ENCODE measurements around the gene ETV3. TPM values are rescaled to one million over a fixed set of nuclear protein-coding genes. Genes with fewer than 3 reads are reported as not detected.

The ETV3 gene
- total RNA-seq, 2 donors from 2014 or later = 26.9 to 40.6 TPM

DNA sequence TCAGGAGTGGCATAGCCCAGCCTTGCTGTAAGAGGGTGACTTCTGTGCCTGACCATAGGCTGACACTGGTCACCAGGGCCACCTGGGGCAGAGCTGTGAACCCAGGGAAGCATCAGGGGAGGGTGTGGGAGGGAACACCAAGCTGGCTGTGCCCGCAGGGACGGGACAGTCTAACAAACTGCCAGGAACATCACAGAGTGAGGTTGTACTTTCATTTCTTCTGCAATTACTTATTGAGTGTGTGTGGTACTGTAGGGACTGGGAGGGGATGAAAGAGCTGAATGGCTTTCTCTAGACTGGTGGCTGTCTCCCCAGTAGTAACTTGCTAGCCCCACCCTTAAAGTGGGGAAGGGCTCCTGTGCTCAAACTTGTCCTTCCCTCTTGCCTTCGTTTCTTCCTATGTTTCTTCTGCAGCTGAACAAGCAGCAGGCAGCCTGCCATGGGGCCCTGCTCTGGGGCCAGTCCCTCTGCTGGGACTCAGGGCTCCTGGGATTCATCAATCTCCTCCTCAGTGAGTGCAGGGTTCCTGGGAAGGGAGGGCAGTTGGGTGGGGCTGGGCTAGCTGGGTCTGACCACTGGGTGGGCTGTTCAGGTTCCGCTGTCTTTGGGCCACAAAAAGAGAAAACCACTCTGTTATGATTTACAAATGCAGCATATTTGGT lies 39.7 kb upstream of the ETV3 start:
- no peaks in the 10 kb centered on the region for H3K9me3 Mint-ChIP-seq
- H3K27me3 Mint-ChIP-seq (ENCODE audit: insufficient read depth) = peaks cover 7% of the 10 kb centered on the region
- H3K27ac ChIP-seq (ENCODE audit: low read depth, low read length) = no peak overlapping the region
- DNase-seq = no peak
- H3K27me3 ChIP-seq (ENCODE audit: control insufficient read depth, insufficient read depth, low read length, poor library complexity, severe bottlenecking) = no peaks in the 10 kb centered on the region
- no peaks in the 10 kb centered on the region for H3K9me3 ChIP-seq (ENCODE audit: control insufficient read depth, low read length)
- no peak overlapping the region for H3K4me3 Mint-ChIP-seq
- 87 to 100% methylated on average over 3 to 4 of the region's 4 CpGs for WGBS, 2 experiments (ENCODE audit: insufficient coverage in 1 of 2, insufficient read length in 1 of 2)
- H3K9ac ChIP-seq (ENCODE audit: extremely low read depth, low read length, poor library complexity, severe bottlenecking) = no peak overlapping the region
- TF ChIP-seq, protein P1, sequence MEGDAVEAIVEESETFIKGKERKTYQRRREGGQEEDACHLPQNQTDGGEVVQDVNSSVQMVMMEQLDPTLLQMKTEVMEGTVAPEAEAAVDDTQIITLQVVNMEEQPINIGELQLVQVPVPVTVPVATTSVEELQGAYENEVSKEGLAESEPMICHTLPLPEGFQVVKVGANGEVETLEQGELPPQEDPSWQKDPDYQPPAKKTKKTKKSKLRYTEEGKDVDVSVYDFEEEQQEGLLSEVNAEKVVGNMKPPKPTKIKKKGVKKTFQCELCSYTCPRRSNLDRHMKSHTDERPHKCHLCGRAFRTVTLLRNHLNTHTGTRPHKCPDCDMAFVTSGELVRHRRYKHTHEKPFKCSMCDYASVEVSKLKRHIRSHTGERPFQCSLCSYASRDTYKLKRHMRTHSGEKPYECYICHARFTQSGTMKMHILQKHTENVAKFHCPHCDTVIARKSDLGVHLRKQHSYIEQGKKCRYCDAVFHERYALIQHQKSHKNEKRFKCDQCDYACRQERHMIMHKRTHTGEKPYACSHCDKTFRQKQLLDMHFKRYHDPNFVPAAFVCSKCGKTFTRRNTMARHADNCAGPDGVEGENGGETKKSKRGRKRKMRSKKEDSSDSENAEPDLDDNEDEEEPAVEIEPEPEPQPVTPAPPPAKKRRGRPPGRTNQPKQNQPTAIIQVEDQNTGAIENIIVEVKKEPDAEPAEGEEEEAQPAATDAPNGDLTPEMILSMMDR (conservative IDR thresholded peaks at IDR 0.05) = no peak
- H3K4me3 ChIP-seq (ENCODE audit: low read length) = no peak overlapping the region
- H3K4me1 Mint-ChIP-seq = peaks cover 8% of the 10 kb centered on the region
- no peak overlapping the region for H3K27ac Mint-ChIP-seq
- no peaks in the 10 kb centered on the region for H3K36me3 Mint-ChIP-seq (ENCODE audit: low read depth)
- H3K4me1 ChIP-seq (ENCODE audit: control insufficient read depth, insufficient read depth, low read length) = no peaks in the 10 kb centered on the region
- H3K36me3 ChIP-seq (ENCODE audit: control insufficient read depth, insufficient read depth, low read length) = no peaks in the 10 kb centered on the region

DNA sequence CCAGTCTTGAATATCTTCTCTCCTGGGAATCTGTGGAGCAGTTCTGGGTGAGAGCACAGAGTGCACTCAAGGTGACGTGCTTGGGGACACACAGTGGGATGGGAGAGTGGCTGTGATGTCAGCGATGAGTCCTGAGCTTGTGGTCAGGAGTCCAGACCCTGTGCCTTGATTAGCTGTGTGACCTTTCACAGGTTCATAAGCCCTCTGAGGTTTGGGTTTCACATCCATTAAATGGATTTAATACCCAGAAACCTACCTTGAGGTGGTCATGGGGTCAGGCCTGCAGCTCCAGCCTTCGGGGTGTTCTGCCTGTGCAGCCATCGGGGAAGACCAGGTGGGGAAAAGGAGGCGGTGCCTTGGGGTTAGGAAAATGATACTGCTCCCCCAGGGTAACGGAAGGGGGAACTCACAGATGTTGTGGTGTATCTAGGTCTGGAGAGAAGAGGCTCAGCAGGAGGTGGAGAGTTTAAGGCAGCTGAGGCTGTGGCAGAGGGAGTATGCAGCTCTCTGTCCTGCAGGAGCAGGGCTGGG lies 38.5 kb upstream of the ETV3 start:
- TF ChIP-seq, protein P1 (conservative IDR thresholded peaks at IDR 0.05) = no peak
- WGBS, 2 experiments (ENCODE audit: insufficient coverage in 1 of 2, insufficient read length in 1 of 2) = 88 to 100% methylated on average over 1 to 6 of the region's 6 CpGs
- no peaks in the 10 kb centered on the region for H3K36me3 Mint-ChIP-seq (ENCODE audit: low read depth)
- peaks cover 7% of the 10 kb centered on the region for H3K27me3 Mint-ChIP-seq (ENCODE audit: insufficient read depth)
- DNase-seq = no peak
- H3K9ac ChIP-seq (ENCODE audit: extremely low read depth, low read length, poor library complexity, severe bottlenecking) = no peak overlapping the region
- H3K4me1 Mint-ChIP-seq = peaks cover 13% of the 10 kb centered on the region
- no peak overlapping the region for H3K4me3 ChIP-seq (ENCODE audit: low read length)
- no peak overlapping the region for H3K27ac Mint-ChIP-seq
- H3K9me3 Mint-ChIP-seq = no peaks in the 10 kb centered on the region
- H3K4me1 ChIP-seq (ENCODE audit: control insufficient read depth, insufficient read depth, low read length) = no peaks in the 10 kb centered on the region
- H3K9me3 ChIP-seq (ENCODE audit: control insufficient read depth, low read length) = no peaks in the 10 kb centered on the region
- no peak overlapping the region for H3K4me3 Mint-ChIP-seq
- no peak overlapping the region for H3K27ac ChIP-seq (ENCODE audit: low read depth, low read length)
- H3K27me3 ChIP-seq (ENCODE audit: control insufficient read depth, insufficient read depth, low read length, poor library complexity, severe bottlenecking) = no peaks in the 10 kb centered on the region
- no peaks in the 10 kb centered on the region for H3K36me3 ChIP-seq (ENCODE audit: control insufficient read depth, insufficient read depth, low read length)

DNA sequence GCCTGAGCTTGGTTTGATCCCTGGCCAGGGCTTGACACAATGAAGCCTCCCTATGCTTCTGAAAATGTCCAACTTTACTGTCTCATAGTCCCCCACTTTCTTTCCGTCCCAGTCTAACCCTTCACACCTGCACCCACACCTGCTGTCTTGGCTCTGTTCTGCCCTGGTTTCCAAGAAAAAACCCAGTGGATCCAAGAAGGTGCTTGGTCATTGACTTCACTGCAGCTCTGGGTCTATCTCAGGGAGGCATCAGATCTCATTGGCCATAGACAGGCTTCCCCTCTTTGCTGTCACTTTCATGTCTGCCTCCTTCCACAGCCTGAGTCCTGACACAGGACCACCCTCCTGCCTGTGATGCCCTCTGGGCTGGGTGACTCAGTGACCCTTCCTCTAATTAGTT lies 37.8 kb upstream of the ETV3 start:
- H3K4me3 ChIP-seq (ENCODE audit: low read length) = no peak overlapping the region
- Mint-ChIP-seq H3K36me3 (ENCODE audit: low read depth) (no peaks in the 10 kb centered on the region), H3K4me1 (peaks cover 13% of the 10 kb centered on the region), H3K27ac (no peak overlapping the region), H3K27me3 (ENCODE audit: insufficient read depth) (peaks cover 7% of the 10 kb centered on the region), H3K4me3 (no peak overlapping the region), H3K9me3 (no peaks in the 10 kb centered on the region)
- TF ChIP-seq, protein P1 (conservative IDR thresholded peaks at IDR 0.05) = no peak
- no peak for DNase-seq
- no peak overlapping the region for H3K9ac ChIP-seq (ENCODE audit: extremely low read depth, low read length, poor library complexity, severe bottlenecking)
- H3K9me3 ChIP-seq (ENCODE audit: control insufficient read depth, low read length) = no peaks in the 10 kb centered on the region
- no peaks in the 10 kb centered on the region for H3K27me3 ChIP-seq (ENCODE audit: control insufficient read depth, insufficient read depth, low read length, poor library complexity, severe bottlenecking)
- H3K4me1 ChIP-seq (ENCODE audit: control insufficient read depth, insufficient read depth, low read length) = no peaks in the 10 kb centered on the region
- H3K27ac ChIP-seq (ENCODE audit: low read depth, low read length) = no peak overlapping the region
- H3K36me3 ChIP-seq (ENCODE audit: control insufficient read depth, insufficient read depth, low read length) = no peaks in the 10 kb centered on the region
- WGBS, 2 experiments (ENCODE audit: insufficient coverage in 1 of 2, insufficient read length in 1 of 2) = 71 to 93% methylated on average over 1 of the region's 1 CpG
